Measurements from ENCODE around the gene GPR17.
A peak's percentile ranks its signal among the peaks of the same experiment; 100 is the strongest.

Gene GPR17

GRCh38 chr2:127630096-127630863, 15.7 kb upstream of the GPR17 start:
- no peak for DNase-seq (ENCODE audit: low read depth)

DNA sequence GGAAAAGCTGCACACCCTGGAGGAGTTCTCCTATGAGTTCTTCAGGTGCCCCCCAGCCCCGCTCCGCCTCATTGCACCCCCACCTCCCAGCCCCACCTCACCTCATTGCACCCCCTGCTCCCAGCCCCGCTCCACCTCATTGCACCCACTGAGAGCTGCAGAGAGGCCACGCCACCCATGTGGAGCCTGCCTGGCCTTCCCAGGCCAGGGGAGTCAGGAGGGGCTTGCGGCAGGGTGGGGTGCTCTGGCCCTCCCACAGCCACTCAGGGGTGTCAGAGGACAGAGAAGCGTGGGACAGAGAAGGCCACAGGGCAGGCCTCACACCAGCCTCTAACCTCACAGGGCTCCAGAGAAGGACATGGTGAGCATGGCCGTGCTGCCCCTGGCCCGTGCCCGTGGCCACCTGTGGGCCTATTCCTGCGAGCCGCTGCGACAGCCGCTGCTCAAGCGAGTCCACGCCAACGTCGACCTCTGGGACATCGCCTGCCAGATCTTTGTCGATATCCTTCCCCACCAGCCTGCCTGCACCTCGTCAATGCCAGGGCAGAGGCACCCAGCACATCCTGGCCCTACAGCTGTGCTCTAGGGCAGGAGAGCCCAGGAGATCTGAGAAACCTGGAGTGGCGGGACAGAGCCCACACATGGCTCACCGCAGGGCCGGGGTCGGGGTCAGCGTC, 15.0 kb upstream of the GPR17 start:
- no peak for DNase-seq (ENCODE audit: low read depth)

GRCh38 chr2:127631541-127631996, 14.4 kb upstream of the GPR17 start:
- no peak for DNase-seq (ENCODE audit: low read depth)

- no peak for DNase-seq (ENCODE audit: low read depth)
Observed at GRCh38 chr2:127631997-127632581, 13.9 kb upstream of the GPR17 start.

DNA sequence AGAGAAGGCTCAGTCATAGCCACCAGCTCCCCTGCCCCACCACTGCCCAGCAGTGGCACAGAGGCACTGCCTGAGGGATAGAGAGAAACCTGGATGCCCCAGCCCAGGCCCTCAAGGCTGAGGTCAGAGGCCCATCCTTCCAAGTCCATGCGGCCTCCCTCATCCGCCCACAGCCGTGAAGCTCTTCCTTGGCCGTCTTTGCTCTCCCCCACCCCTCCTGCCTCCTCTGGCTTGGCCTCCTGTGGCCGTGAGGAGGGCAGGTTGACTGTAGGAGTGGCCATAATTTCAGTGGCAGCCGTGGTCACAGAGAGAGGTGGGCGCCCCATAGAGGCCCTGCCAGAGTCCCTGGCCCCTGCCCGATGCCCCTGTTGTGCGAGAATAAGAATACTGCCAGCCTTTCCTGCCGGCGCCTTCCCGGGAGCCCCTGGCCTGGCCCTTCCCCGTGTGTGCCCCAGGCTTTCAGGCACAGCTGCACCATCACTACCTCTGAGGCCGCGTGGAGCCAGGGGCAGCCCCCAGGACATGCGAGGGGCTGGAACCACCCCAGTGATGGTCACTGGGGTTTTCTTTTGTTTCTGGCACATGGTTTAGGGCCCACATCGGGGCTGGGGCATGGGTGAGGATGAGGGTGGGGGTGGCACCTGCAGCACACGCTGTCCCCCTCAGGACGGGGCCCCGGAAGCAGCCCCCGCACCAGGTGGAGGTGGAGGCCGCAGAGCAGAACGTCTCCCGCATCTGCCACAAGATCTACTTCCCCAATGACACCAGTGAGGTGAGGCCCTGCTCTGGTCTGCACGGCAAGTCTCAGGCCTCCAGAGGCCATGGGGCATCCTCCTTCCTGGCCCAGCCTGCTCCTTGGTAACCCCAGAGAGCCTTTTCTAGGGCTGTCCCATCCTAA, 13.1 kb upstream of the GPR17 start:
- no peak for DNase-seq (ENCODE audit: low read depth)

- DNase-seq (ENCODE audit: low read depth), result no peak
Observed at GRCh38 chr2:127633556-127634065, 12.3 kb upstream of the GPR17 start.

DNA sequence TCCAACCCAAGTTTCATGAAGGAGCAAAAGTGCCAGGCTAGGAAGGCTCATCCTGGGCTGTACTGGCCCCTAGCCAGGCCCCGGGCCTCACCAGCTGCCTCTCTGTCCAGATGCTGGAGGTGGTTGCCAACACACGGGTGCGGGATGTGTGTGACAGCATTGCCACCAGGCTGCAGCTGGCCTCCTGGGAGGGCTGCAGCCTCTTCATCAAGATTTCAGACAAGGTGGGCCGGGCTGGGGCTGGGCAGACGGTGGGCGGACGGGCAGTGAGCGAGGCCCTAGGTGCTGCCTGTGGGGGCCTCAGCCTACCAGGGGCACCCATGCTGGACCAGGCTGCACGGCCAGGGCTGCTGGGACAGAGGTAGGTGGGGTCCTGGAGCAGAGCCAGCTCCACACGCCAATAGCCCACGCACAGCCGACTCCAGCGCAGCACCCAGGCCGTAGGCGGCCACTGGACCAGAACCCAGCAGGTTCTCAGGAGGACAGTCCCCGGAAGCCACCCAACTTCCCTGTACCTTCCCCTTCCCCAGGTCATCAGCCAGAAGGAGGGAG, 11.8 kb upstream of the GPR17 start:
- DNase-seq (ENCODE audit: low read depth), result no peak

DNA sequence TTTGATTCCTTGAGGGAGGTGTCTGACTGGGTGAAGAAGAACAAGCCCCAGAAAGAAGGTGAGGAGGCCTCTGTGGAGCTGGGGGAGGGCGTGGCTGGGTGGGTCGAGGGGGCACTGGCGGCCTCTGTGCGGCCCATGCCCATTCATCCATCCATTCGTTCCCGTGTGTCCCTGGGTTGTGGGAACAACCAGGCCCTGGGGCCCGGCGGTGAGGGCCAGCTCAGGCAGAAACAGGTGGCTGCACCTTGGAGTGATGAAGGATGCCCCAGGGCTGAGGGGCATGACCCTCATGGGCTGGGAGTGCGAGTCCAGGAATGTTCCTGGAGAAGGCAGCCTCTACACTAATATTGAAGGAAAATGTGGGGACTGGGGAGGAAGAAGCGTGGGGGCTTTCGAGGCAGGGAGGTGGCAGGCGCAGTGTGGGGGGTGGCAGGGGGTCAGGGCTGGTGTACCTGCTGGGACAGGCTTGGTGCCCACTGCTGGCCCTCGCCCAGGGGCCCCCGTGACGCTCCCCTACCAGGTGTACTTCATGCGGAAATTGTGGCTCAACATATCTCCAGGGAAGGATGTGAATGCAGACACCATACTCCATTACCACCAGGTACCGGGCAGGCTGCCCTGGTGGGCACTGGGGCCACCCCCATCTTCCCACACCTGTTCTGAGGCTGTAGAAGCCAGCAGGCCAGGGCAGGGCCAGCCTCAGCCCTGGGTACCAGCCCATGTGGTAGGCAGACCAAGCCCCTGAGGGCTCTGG, 11.2 kb upstream of the GPR17 start:
- no peak for DNase-seq (ENCODE audit: low read depth)

- DNase-seq (ENCODE audit: low read depth), result no peak
Observed at GRCh38 chr2:127635380-127636237, 10.3 kb upstream of the GPR17 start.

- no peak for DNase-seq (ENCODE audit: low read depth)
Observed at GRCh38 chr2:127636248-127637235, 9.4 kb upstream of the GPR17 start.

- DNase-seq (ENCODE audit: low read depth), result no peak
Observed at GRCh38 chr2:127637236-127637630, 8.7 kb upstream of the GPR17 start.

GRCh38 chr2:127637725-127638252, 8.2 kb upstream of the GPR17 start:
- peak; percentile 67 for DNase-seq (ENCODE audit: low read depth)

DNA sequence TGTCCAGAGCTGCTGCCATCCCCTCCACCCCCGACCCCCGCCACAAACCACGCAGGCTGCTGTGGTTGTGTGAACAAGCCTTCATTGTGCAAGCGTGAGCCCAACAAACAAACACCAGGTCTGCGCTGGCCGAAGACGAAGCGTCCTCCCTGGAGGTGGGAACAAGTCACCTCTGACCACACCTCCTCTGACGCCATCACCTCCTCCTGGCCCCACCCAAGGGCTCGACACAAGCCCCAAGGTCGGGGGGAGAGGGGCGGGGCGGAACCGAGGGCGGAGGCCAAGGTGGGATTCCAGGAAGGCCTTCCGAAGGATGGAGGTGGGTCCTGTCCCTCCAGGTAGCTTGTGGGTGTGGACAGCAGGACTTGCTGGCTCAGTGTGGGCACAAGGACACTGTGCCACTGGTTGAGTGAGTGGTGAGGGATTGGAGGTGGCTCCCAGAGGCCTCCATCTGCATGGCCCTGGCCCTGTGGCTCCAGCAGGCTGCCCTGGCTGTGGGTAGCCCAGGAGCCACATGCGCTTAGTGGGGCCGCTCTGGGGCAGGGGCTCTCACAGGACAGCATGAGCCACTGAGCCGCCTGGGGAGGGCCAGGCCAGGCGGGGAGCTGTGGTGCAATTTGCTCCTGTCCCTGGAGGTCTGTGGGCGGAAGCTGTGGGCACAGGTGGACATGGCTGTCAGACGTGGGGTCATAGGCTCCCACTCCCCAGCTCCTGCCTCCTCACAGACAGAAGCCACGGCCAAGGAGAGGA, 7.4 kb upstream of the GPR17 start:
- DNase-seq (ENCODE audit: low read depth), result no peak

DNA sequence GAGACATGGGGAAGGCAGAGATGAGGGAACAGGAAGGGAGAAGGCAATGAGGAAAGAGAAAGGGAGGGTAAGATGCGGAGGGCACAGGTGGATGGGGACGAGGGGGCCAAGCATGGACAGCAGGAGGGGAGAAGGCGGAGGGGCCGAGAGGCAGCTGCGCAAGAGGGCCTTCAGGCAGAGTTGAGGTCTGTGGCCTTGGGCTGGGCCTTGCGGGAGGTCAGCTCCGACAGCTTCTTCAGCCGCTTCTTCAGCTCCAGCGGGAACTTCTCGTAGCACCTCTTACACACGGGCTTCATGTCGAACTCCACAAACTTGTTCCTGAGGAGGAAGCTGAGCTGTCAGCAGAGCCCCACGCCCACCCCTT, 6.9 kb upstream of the GPR17 start:
- no peak for DNase-seq (ENCODE audit: low read depth)

DNA sequence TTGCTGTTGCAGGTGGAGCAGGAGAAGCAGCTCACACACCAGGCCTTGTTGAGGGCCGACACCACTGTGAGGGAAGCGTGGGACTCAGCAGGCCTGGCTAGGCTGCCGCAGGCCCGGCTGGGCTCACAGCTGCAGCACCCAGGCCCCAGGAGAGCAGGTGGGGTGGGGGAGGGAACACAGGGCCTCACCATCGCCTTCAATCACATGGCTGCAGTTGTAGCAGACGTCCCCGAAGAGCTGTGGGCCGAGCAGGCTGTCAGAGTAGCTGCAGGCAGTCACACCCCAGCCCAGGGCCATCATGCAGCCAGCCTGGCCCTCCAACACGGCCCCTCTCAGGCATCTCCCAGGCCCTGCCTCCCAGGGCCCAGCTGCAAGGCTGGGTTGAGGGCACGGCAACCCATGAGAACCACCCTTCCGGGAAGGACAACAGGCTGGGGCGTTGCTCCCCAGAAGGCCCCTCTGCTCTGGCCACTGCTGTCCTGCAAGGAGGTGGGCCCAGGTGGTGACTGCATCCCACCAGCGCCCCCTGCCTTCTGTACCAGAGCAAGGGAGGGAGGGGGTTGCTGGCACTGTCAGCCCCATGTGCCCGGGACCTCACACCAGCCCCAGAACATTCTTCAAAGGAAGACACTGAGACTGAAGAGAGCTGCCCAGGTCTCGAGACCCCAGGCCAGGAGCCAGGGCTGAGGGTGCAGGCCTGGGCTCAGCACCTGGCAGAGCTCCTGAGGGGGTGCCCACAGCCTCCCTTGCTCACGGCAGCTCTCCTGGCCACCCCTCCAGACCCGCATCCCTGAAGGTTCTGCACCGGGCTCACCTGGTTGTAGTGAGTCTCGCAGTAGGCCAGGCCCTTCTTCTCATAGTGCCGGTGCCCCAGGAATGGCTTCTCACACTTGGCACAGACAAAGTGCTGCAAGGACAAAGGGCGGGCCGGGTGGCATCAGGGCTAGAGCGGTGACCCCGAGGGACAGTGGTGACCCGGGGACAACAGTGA, 5.6 kb upstream of the GPR17 start:
- DNase-seq (ENCODE audit: low read depth), result no peak

- no peak for DNase-seq (ENCODE audit: low read depth)
Observed at GRCh38 chr2:127641133-127641532, 4.8 kb upstream of the GPR17 start.

All from HS-5 (cell line).